CD14-positive monocyte (primary cell): ENCODE results near the gene IGSF22. TPM values are rescaled to one million over a fixed set of nuclear protein-coding genes. Genes with fewer than 3 reads are reported as not detected.

Experiments used
- DNase-seq, 3 donors: peaks; one replicate each; pipeline ENCODE4 v3.0.0-alpha.2; 2011 to 2022
- H2AFZ ChIP-seq: 2 replicates; pipeline ENCODE4 v1.6.0; 2012; ENCODE audit warnings: mild to moderate bottlenecking, low read depth, low read length, inconsistent platforms; ENCODE audit not compliant: insufficient read depth, poor library complexity, severe bottlenecking
- H3K27ac ChIP-seq, 2 donors: 1 replicate in 1 of 2; 2 replicates in 1 of 2; pipeline ENCODE4 v1.5.1; 2012 to 2013; ENCODE audit warnings: low read length in 2 of 2, control low read depth in 1 of 2, inconsistent platforms in 1 of 2, low read depth in 1 of 2, mild to moderate bottlenecking in 1 of 2
- H3K27me3 ChIP-seq, 2 donors: one replicate each; pipeline versions ENCODE4 v1.6.0 to v1.6.1; 2011 to 2013; ENCODE audit warnings: low read length in 2 of 2; ENCODE audit not compliant: control insufficient read depth in 2 of 2, insufficient read depth in 2 of 2
- H3K36me3 ChIP-seq, 2 donors: replicated peaks in 1 of 2; 1 replicate in 1 of 2; 2 replicates in 1 of 2; pipeline versions ENCODE4 v1.5.1 to v1.6.1; 2012 to 2013; ENCODE audit warnings: low read length in 2 of 2, control low read depth in 1 of 2, inconsistent platforms in 1 of 2, mild to moderate bottlenecking in 1 of 2; ENCODE audit not compliant: insufficient read depth in 2 of 2, control insufficient read depth in 1 of 2
- H3K4me1 ChIP-seq, 2 donors: 1 replicate in 1 of 2; 2 replicates in 1 of 2; pipeline versions ENCODE4 v1.5.1 to v1.6.1; 2012 to 2013; ENCODE audit warnings: low read length in 2 of 2, control low read depth in 1 of 2, inconsistent platforms in 1 of 2, mild to moderate bottlenecking in 1 of 2, moderate library complexity in 1 of 2; ENCODE audit not compliant: insufficient read depth in 2 of 2, control insufficient read depth in 1 of 2
- H3K4me2 ChIP-seq: replicated peaks from 2 replicates; pipeline ENCODE3; 2012; ENCODE audit warnings: low read length, moderate library complexity, mild to moderate bottlenecking; ENCODE audit not compliant: poor library complexity, severe bottlenecking; ENCODE audit errors: extremely low read depth
- H3K4me3 ChIP-seq, 3 experiments: fragments of 200-600 bp in 1 of 3; sonication (generic) in 1 of 3; replicated peaks in 1 of 3; 1 replicate in 2 of 3; 2 replicates in 1 of 3; pipeline ENCODE4 v1.5.1; 2011 to 2013; ENCODE audit warnings: low read length in 3 of 3, mild to moderate bottlenecking in 3 of 3, control low read depth in 2 of 3, low read depth in 2 of 3, inconsistent platforms in 1 of 3, moderate library complexity in 1 of 3
- H3K79me2 ChIP-seq: 2 replicates; pipeline ENCODE4 v1.6.0; 2012; ENCODE audit warnings: mild to moderate bottlenecking, control low read depth, inconsistent platforms, low read length, moderate library complexity; ENCODE audit not compliant: insufficient read depth
- H3K9ac ChIP-seq: 2 replicates; pipeline ENCODE4 v1.6.0; 2017; ENCODE audit warnings: low read length, mild to moderate bottlenecking; ENCODE audit not compliant: insufficient read depth, poor library complexity, severe bottlenecking
- H3K9me3 ChIP-seq, 2 donors: replicated peaks in 1 of 2; 1 replicate in 1 of 2; 2 replicates in 1 of 2; pipeline versions ENCODE4 v1.5.1 to v1.6.1; 2012 to 2013; ENCODE audit warnings: low read length in 2 of 2, control low read depth in 1 of 2; ENCODE audit not compliant: control insufficient read depth in 1 of 2, insufficient read depth in 1 of 2
- H4K20me1 ChIP-seq: 2 replicates; pipeline ENCODE4 v1.6.0; 2012; ENCODE audit warnings: mild to moderate bottlenecking, low read length, control low read depth, moderate library complexity; ENCODE audit not compliant: insufficient read depth
- H3K27ac Mint-ChIP-seq, 7 donors: one replicate each; pipeline ENCODE4 v1.8.0; 2020; ENCODE audit warnings: mild to moderate bottlenecking in 7 of 7, mixed read lengths in 7 of 7, moderate library complexity in 6 of 7, inconsistent platforms in 2 of 7
- H3K27me3 Mint-ChIP-seq, 3 donors: one replicate each; pipeline ENCODE4 v1.8.0; 2021 to 2022; ENCODE audit warnings: low read depth in 3 of 3, mild to moderate bottlenecking in 3 of 3, mixed read lengths in 3 of 3, moderate library complexity in 3 of 3, inconsistent platforms in 1 of 3
- H3K36me3 Mint-ChIP-seq, 2 donors: one replicate each; pipeline ENCODE4 v1.8.0; 2020; ENCODE audit warnings: mixed read lengths in 2 of 2, inconsistent platforms in 1 of 2, mild to moderate bottlenecking in 1 of 2
- H3K4me1 Mint-ChIP-seq: one replicate; pipeline ENCODE4 v1.8.0; 2020; ENCODE audit warnings: mild to moderate bottlenecking, mixed read lengths
- H3K4me3 Mint-ChIP-seq, 2 donors: one replicate each; pipeline ENCODE4 v1.8.0; 2020; ENCODE audit warnings: mild to moderate bottlenecking in 2 of 2, mixed read lengths in 2 of 2, moderate library complexity in 1 of 2
- H3K9me3 Mint-ChIP-seq, 7 donors: one replicate each; pipeline ENCODE4 v1.8.0; 2020 to 2022; ENCODE audit warnings: mixed read lengths in 7 of 7, mild to moderate bottlenecking in 6 of 7, moderate library complexity in 6 of 7, inconsistent platforms in 2 of 7
- CTCF ChIP-seq: fragments of 200-600 bp; IDR thresholded peaks from one replicate; pipeline ENCODE4 v1.8.0; 2022; ENCODE audit warnings: antibody characterized with exemption, mild to moderate bottlenecking
- WGBS: methylation state at CpG from one replicate; pipeline ENCODE4 v1.1.5; 2013; ENCODE audit warnings: missing lambda C conversion rate; ENCODE audit not compliant: insufficient coverage; 5-methylcytosine and 5-hydroxymethylcytosine counted together
- intact Hi-C, 2 donors: fragments of 100-400 bp; cut with micrococcal nuclease; formaldehyde crosslinking; loops; one replicate each; pipeline versions ENCODE4 v1.15.0 to v1.15.1; 2023
- polyA plus RNA-seq, 3 donors: library from polyadenylated mRNA; depleted of rRNA in 1 of 3; unstranded in 2 of 3; stranded (reverse) in 1 of 3; fragments of 300-500 nt in 2 of 3; fragments of >200 nt in 1 of 3; fragmentation: Illumina TruSeq in 2 of 3; gene quantifications; 1 replicate in 2 of 3; 2 replicates in 1 of 3; pipeline ENCODE4 v1.2.3, GENCODE V29; 2012 to 2021

The IGSF22 gene
- polyA plus RNA-seq, 3 donors, result not detected

DNA sequence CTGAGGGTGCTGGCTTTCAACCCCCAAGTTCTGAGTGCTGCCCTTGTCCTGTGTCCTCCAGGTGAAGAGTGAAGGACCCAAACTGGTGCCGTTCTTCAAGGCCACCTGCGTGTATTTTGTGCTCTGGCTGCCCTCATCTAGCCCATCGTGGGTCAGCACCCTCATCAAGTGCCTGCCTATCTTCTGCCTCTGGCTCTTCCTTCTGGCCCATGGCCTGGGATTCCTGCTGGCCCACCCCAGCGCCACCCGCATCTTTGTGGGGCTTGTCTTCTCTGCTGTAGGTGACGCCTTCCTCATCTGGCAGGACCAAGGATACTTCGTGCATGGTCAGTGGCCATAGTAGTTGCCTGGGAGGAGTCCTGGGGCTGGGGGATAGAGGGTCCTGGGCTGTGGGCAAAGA is 25.1 kb downstream of the IGSF22 start:
- Mint-ChIP-seq H3K27ac (peak overlapping the region in 3 of 7 donors; percentile 5 to 42 (median 24)), H3K9me3 (peaks cover 0 to 4% (median 0%) of the 10 kb centered on the region in 7 donors), H3K27me3 (peaks cover 19 to 27% (median 21%) of the 10 kb centered on the region in 3 donors), H3K4me1 (peaks cover 44% of the 10 kb centered on the region), H3K36me3 (peaks cover 16 to 25% of the 10 kb centered on the region in 2 donors), H3K4me3 (no peak overlapping the region)
- 100% methylated on average over 6 of the region's 7 CpGs for WGBS
- intact Hi-C loops, result no loop called here
- Histone ChIP-seq H3K36me3 (no peaks in the 10 kb centered on the region), H3K27ac (no peak overlapping the region), H3K79me2 (no peaks in the 10 kb centered on the region), H3K9ac (no peak overlapping the region), H3K4me1 (peaks cover 45 to 50% of the 10 kb centered on the region in 2 donors), H3K4me3 (no peak overlapping the region), H4K20me1 (no peaks in the 10 kb centered on the region), H3K9me3 (no peaks in the 10 kb centered on the region), H3K4me2 (no peak overlapping the region), H2AFZ (no peak overlapping the region), H3K27me3 (peaks cover 9 to 18% of the 10 kb centered on the region in 2 donors)
- TF ChIP-seq CTCF, result no peak
- DNase-seq, result no peak

GRCh38 chr11:18700375-18700774 is 25.6 kb downstream of the IGSF22 start:
- peaks cover 40 to 45% of the 10 kb centered on the region in 2 donors for H3K4me1 ChIP-seq
- Mint-ChIP-seq H3K36me3 (peaks cover 16 to 25% of the 10 kb centered on the region in 2 donors), H3K4me1 (peaks cover 39% of the 10 kb centered on the region), H3K9me3 (peaks cover 0 to 3% (median 0%) of the 10 kb centered on the region in 7 donors), H3K4me3 (peak overlapping the region in 1 of 2 donors; percentile 87), H3K27me3 (peaks cover 14 to 22% (median 18%) of the 10 kb centered on the region in 3 donors), H3K27ac (peak overlapping the region in 3 of 7 donors; percentile 24 to 83 (median 78))
- peaks cover 5 to 13% of the 10 kb centered on the region in 2 donors for H3K27me3 ChIP-seq
- 17% methylated on average over 1 of the region's 1 CpG for WGBS
- no peak for TF ChIP-seq CTCF
- intact Hi-C loops, result no loop called here
- no peaks in the 10 kb centered on the region for H3K9me3 ChIP-seq
- H3K4me2 ChIP-seq, result peak overlapping the region; percentile 86
- DNase-seq, result no peak
- peak overlapping the region in 1 of 3 experiments; percentile 79 for H3K4me3 ChIP-seq
- H3K36me3 ChIP-seq, result no peaks in the 10 kb centered on the region
- H4K20me1 ChIP-seq, result no peaks in the 10 kb centered on the region
- no peaks in the 10 kb centered on the region for H3K79me2 ChIP-seq
- no peak overlapping the region for H3K9ac ChIP-seq
- no peak overlapping the region for H2AFZ ChIP-seq
- H3K27ac ChIP-seq, result peak overlapping the region; percentile 31 to 77
